K562 (cell line): Measurements from ENCODE around the gene URI1. TPM values are rescaled to one million over a fixed set of nuclear protein-coding genes. Genes with fewer than 3 reads are reported as not detected.

Experiments used
- ATF1 ChIP-seq, 2 experiments: fragments of 450-650 bp in 1 of 2; IDR thresholded peaks; 2 replicates each; pipeline ENCODE4 v1.6.1; 2016; ENCODE audit warnings: missing compliant biosample characterization in 1 of 2, missing genetic modification characterization in 1 of 2
- CHD2 ChIP-seq: IDR thresholded peaks from 2 replicates; pipeline ENCODE4 v1.6.1; 2011; ENCODE audit warnings: low read depth, low read length
- FIP1L1 ChIP-seq: fragments of 200-400 bp; formaldehyde crosslinking; IDR thresholded peaks from 2 replicates; pipeline ENCODE4 v1.6.1; 2018; ENCODE audit warnings: mild to moderate bottlenecking, low read depth, low read length; ENCODE audit not compliant: poor library complexity, severe bottlenecking
- HDAC8 ChIP-seq: fragments of 450-650 bp; IDR thresholded peaks from 2 replicates; pipeline ENCODE4 v1.6.1; 2016; ENCODE audit warnings: mild to moderate bottlenecking, missing genetic modification characterization, moderate library complexity, missing compliant biosample characterization
- PCBP1 ChIP-seq: fragments of 200-400 bp; formaldehyde crosslinking; IDR thresholded peaks from 2 replicates; pipeline ENCODE4 v1.6.1; 2018; ENCODE audit warnings: mild to moderate bottlenecking, low read depth, low read length; ENCODE audit not compliant: poor library complexity, severe bottlenecking
- STAG1 ChIP-seq: sonication (generic); formaldehyde crosslinking; IDR thresholded peaks from 2 replicates; pipeline ENCODE4 v1.5.0; 2020; ENCODE audit warnings: missing genetic modification reagents, borderline replicate concordance
- XRCC4 ChIP-seq: IDR thresholded peaks from one replicate; pipeline ENCODE4 v1.6.1; 2011; ENCODE audit not compliant: insufficient read depth, insufficient read length; ENCODE audit errors: extremely low read depth
- ZBTB2 ChIP-seq: fragments of 450-650 bp; IDR thresholded peaks from 2 replicates; pipeline ENCODE4 v1.6.1; 2016; ENCODE audit warnings: antibody characterized with exemption
- ZNF354B ChIP-seq: fragments of 250-450 bp; sonication (Bioruptor Pico); IDR thresholded peaks from 2 replicates; pipeline ENCODE4 v1.4.0; 2020
- polyA plus RNA-seq, 8 experiments: library from polyadenylated mRNA; depleted of rRNA in 4 of 8; stranded (reverse) in 5 of 8; unstranded in 3 of 8; fragments of >200 nt; fragmentation: Nextera tagmentation in 2 of 8; fragmentation: Illumina TruSeq in 1 of 8; extraction: Ambion mirVana in 2 of 8; extraction: Trizol in 1 of 8; gene quantifications; 2 replicates each; pipeline versions ENCODE4 v1.2.1 to v1.2.3, GENCODE V29; 2011 to 2014; ENCODE audit warnings: inconsistent platforms in 1 of 8, missing spikeins in 1 of 8
- total RNA-seq, 7 experiments: library from RNA; depleted of rRNA in 6 of 7; stranded (reverse); fragments of >200 nt in 6 of 7; fragmentation: Illumina TruSeq in 2 of 7; extraction: Trizol in 2 of 7; gene quantifications; 2 replicates each; pipeline versions ENCODE4 v1.2.1 to v1.2.3, GENCODE V29; 2011 to 2021; ENCODE audit warnings: low replicate concordance in 1 of 7
- TF ChIP-seq, protein P1 (sequence below): sonication (generic); formaldehyde crosslinking; IDR thresholded peaks from 2 replicates; pipeline ENCODE4 v1.8.0; 2022; ENCODE audit warnings: mild to moderate bottlenecking, missing genetic modification reagents
- TF ChIP-seq, protein P2 (sequence below): fragments of 450-650 bp; formaldehyde crosslinking; IDR thresholded peaks from 2 replicates; pipeline ENCODE4 v1.4.0; 2020; ENCODE audit warnings: mild to moderate bottlenecking, moderate library complexity
- TF ChIP-seq, protein P3 (sequence below): sonication (generic); formaldehyde crosslinking; IDR thresholded peaks from 2 replicates; pipeline ENCODE4 v1.8.1; 2023; ENCODE audit warnings: mild to moderate bottlenecking, missing genetic modification reagents

The URI1 gene
- total and polyA plus RNA-seq, 9 of the 15 experiments (the other 6 are each of a cell fraction or from before 2014, with no cell fraction given) = 16.9 to 87.4 (median 63.9) TPM

DNA sequence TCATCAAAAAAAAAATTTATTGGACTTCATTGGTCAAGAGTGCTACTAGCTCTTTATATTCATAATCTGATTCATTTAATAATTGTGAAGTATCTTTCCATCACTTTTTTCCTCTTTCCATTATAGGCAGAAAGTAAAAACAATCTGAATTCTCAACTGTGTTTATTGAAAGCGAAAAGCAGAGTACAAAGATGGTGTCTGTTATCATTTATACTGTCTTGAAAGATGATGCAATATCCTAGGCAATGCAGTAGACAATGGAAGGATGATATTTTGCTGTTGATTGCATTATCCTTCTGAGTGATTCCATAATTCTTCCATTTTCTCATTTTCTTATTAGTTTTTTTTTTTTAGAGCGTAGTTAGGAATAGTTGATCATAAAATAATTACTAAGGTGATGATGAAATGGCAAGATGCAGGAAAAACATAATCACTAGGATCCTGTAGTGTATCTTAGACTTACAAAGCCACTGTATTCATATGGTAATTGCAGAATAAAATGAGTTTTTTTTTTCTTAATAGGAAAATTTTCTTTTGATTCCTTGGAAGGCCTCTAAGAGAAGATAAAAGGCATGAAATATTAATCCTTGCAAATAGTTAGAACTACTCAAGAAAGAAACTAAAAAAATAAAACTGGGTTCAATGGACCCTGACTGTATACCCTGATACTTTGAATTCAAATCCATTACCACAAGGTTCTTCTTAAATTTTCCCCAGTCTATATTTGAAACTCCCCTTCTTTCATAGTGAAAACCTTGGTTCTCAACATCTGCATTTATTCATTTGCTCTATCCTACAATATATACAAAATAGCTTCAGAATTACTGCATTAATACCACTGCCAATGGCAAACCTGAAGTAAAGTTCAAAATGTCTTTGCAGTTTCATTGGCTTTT lies 11.6 kb downstream of the URI1 start (continued):
- TF ChIP-seq, protein P1, sequence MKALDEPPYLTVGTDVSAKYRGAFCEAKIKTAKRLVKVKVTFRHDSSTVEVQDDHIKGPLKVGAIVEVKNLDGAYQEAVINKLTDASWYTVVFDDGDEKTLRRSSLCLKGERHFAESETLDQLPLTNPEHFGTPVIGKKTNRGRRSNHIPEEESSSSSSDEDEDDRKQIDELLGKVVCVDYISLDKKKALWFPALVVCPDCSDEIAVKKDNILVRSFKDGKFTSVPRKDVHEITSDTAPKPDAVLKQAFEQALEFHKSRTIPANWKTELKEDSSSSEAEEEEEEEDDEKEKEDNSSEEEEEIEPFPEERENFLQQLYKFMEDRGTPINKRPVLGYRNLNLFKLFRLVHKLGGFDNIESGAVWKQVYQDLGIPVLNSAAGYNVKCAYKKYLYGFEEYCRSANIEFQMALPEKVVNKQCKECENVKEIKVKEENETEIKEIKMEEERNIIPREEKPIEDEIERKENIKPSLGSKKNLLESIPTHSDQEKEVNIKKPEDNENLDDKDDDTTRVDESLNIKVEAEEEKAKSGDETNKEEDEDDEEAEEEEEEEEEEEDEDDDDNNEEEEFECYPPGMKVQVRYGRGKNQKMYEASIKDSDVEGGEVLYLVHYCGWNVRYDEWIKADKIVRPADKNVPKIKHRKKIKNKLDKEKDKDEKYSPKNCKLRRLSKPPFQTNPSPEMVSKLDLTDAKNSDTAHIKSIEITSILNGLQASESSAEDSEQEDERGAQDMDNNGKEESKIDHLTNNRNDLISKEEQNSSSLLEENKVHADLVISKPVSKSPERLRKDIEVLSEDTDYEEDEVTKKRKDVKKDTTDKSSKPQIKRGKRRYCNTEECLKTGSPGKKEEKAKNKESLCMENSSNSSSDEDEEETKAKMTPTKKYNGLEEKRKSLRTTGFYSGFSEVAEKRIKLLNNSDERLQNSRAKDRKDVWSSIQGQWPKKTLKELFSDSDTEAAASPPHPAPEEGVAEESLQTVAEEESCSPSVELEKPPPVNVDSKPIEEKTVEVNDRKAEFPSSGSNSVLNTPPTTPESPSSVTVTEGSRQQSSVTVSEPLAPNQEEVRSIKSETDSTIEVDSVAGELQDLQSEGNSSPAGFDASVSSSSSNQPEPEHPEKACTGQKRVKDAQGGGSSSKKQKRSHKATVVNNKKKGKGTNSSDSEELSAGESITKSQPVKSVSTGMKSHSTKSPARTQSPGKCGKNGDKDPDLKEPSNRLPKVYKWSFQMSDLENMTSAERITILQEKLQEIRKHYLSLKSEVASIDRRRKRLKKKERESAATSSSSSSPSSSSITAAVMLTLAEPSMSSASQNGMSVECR (CRISPR knock-in tag) = no peak
- TF ChIP-seq, protein P2, sequence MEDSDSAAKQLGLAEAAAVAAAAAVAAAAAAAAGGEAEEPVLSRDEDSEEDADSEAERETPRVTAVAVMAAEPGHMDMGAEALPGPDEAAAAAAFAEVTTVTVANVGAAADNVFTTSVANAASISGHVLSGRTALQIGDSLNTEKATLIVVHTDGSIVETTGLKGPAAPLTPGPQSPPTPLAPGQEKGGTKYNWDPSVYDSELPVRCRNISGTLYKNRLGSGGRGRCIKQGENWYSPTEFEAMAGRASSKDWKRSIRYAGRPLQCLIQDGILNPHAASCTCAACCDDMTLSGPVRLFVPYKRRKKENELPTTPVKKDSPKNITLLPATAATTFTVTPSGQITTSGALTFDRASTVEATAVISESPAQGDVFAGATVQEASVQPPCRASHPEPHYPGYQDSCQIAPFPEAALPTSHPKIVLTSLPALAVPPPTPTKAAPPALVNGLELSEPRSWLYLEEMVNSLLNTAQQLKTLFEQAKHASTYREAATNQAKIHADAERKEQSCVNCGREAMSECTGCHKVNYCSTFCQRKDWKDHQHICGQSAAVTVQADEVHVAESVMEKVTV (CRISPR knock-in tag) = no peak
- TF ChIP-seq, protein P3, sequence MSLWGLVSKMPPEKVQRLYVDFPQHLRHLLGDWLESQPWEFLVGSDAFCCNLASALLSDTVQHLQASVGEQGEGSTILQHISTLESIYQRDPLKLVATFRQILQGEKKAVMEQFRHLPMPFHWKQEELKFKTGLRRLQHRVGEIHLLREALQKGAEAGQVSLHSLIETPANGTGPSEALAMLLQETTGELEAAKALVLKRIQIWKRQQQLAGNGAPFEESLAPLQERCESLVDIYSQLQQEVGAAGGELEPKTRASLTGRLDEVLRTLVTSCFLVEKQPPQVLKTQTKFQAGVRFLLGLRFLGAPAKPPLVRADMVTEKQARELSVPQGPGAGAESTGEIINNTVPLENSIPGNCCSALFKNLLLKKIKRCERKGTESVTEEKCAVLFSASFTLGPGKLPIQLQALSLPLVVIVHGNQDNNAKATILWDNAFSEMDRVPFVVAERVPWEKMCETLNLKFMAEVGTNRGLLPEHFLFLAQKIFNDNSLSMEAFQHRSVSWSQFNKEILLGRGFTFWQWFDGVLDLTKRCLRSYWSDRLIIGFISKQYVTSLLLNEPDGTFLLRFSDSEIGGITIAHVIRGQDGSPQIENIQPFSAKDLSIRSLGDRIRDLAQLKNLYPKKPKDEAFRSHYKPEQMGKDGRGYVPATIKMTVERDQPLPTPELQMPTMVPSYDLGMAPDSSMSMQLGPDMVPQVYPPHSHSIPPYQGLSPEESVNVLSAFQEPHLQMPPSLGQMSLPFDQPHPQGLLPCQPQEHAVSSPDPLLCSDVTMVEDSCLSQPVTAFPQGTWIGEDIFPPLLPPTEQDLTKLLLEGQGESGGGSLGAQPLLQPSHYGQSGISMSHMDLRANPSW (CRISPR knock-in tag) = no peak
- no peak for TF ChIP-seq HDAC8 (tag)
- no peak for TF ChIP-seq FIP1L1
- TF ChIP-seq ZNF354B = no peak
- no peak for TF ChIP-seq STAG1 (CRISPR knock-in tag)
- no peak for TF ChIP-seq ZBTB2
- no peak for TF ChIP-seq PCBP1
- TF ChIP-seq ATF1 (CRISPR knock-in tag; IDR thresholded peaks at IDR 0.05) = no peak
- no peak for TF ChIP-seq ATF1 (tag; IDR thresholded peaks at IDR 0.05)
- no peak for TF ChIP-seq XRCC4
- no peak for TF ChIP-seq CHD2
